ENCODE data around the gene PDE9A. TPM values are rescaled to one million over a fixed set of nuclear protein-coding genes. Genes with fewer than 3 reads are reported as not detected.

Gene PDE9A
- total RNA-seq, 1 experiment from 2014 or later: 44.8 TPM

GRCh38 chr21:42746593-42747275 lies 93.3 kb downstream of the PDE9A start (continued):
- TF ChIP-seq TEAD1 (CRISPR knock-in tag; IDR thresholded peaks at IDR 0.05): no peak
- TF ChIP-seq, protein P1, sequence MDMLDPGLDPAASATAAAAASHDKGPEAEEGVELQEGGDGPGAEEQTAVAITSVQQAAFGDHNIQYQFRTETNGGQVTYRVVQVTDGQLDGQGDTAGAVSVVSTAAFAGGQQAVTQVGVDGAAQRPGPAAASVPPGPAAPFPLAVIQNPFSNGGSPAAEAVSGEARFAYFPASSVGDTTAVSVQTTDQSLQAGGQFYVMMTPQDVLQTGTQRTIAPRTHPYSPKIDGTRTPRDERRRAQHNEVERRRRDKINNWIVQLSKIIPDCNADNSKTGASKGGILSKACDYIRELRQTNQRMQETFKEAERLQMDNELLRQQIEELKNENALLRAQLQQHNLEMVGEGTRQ (CRISPR knock-in tag; IDR thresholded peaks at IDR 0.05): no peak
- TF ChIP-seq, protein P2, sequence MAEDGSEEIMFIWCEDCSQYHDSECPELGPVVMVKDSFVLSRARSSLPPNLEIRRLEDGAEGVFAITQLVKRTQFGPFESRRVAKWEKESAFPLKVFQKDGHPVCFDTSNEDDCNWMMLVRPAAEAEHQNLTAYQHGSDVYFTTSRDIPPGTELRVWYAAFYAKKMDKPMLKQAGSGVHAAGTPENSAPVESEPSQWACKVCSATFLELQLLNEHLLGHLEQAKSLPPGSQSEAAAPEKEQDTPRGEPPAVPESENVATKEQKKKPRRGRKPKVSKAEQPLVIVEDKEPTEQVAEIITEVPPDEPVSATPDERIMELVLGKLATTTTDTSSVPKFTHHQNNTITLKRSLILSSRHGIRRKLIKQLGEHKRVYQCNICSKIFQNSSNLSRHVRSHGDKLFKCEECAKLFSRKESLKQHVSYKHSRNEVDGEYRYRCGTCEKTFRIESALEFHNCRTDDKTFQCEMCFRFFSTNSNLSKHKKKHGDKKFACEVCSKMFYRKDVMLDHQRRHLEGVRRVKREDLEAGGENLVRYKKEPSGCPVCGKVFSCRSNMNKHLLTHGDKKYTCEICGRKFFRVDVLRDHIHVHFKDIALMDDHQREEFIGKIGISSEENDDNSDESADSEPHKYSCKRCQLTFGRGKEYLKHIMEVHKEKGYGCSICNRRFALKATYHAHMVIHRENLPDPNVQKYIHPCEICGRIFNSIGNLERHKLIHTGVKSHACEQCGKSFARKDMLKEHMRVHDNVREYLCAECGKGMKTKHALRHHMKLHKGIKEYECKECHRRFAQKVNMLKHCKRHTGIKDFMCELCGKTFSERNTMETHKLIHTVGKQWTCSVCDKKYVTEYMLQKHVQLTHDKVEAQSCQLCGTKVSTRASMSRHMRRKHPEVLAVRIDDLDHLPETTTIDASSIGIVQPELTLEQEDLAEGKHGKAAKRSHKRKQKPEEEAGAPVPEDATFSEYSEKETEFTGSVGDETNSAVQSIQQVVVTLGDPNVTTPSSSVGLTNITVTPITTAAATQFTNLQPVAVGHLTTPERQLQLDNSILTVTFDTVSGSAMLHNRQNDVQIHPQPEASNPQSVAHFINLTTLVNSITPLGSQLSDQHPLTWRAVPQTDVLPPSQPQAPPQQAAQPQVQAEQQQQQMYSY (CRISPR knock-in tag; IDR thresholded peaks at IDR 0.05): no peak
- no peak for TF ChIP-seq NFYB (CRISPR knock-in tag; conservative IDR thresholded peaks at IDR 0.05; ENCODE audit: low read depth)
- TF ChIP-seq AR (CRISPR knock-in tag; IDR thresholded peaks at IDR 0.05): no peak

GRCh38 chr21:42747276-42747701 lies 93.9 kb downstream of the PDE9A start:
- Mint-ChIP-seq H3K27ac (peak overlapping the region; percentile 36; the same call in 1 of the 2 replicates), H3K9me3 (no peaks in the 10 kb centered on the region), H3K36me3 (peaks cover 17% of the 10 kb centered on the region; the same call in 1 of the 2 replicates), H3K4me3 (no peak overlapping the region), H3K27me3 (ENCODE audit: low read depth) (no peaks in the 10 kb centered on the region), H3K4me1 (peaks cover 5% of the 10 kb centered on the region)
- ChIA-PET POLR2A (interaction anchor here (1.0 to 1.4 kb wide), 2 partner anchors 9 to 10 kb away, joined by 3 to 4 read pairs; no protein-coding TSS in a partner anchor), CTCF (interaction anchor here (1.0 to 2.2 kb wide), 4 partner anchors 93 to 489 kb away, joined by 3 to 13 read pairs (median 4); no protein-coding TSS in a partner anchor)
- ATAC-seq (peak; percentile 32; the same call in 1 of the 2 replicates), DNase-seq (ENCODE audit: low spot score) (no peak)
- TF ChIP-seq ZNF423 (CRISPR knock-in tag; IDR thresholded peaks at IDR 0.05) (no peak), MAX (CRISPR knock-in tag; IDR thresholded peaks at IDR 0.05) (no peak), TEAD4 (CRISPR knock-in tag; IDR thresholded peaks at IDR 0.05) (no peak), FOXJ3 (CRISPR knock-in tag; IDR thresholded peaks at IDR 0.05; ENCODE audit: borderline replicate concordance) (no peak), EMX1 (CRISPR knock-in tag; IDR thresholded peaks at IDR 0.05) (no peak)
- TF ChIP-seq, protein P3, sequence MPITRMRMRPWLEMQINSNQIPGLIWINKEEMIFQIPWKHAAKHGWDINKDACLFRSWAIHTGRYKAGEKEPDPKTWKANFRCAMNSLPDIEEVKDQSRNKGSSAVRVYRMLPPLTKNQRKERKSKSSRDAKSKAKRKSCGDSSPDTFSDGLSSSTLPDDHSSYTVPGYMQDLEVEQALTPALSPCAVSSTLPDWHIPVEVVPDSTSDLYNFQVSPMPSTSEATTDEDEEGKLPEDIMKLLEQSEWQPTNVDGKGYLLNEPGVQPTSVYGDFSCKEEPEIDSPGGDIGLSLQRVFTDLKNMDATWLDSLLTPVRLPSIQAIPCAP (CRISPR knock-in tag; IDR thresholded peaks at IDR 0.05): no peak

GRCh38 chr21:42747746-42748351 lies 94.4 kb downstream of the PDE9A start:
- ChIA-PET CTCF (interaction anchor here (1.0 to 2.2 kb wide), 3 partner anchors 93 to 489 kb away, joined by 3 to 13 read pairs (median 4); no protein-coding TSS in a partner anchor), POLR2A (interaction anchor here (1.0 to 1.4 kb wide), 2 partner anchors 9 to 11 kb away, joined by 3 to 4 read pairs; no protein-coding TSS in a partner anchor)
- no peak overlapping the region for H3K4me3 Mint-ChIP-seq
- H3K4me1 Mint-ChIP-seq: peaks cover 5% of the 10 kb centered on the region
- ATAC-seq: no peak
- no peaks in the 10 kb centered on the region for H3K9me3 Mint-ChIP-seq
- peak overlapping the region; percentile 55; the same call in 1 of the 2 replicates for H3K27ac Mint-ChIP-seq
- DNase-seq (ENCODE audit: low spot score): no peak
- H3K27me3 Mint-ChIP-seq (ENCODE audit: low read depth): no peaks in the 10 kb centered on the region
- peaks cover 17% of the 10 kb centered on the region; the same call in 1 of the 2 replicates for H3K36me3 Mint-ChIP-seq
- TF ChIP-seq MAX (CRISPR knock-in tag; IDR thresholded peaks at IDR 0.05): no peak
- no peak for TF ChIP-seq NR3C1 (CRISPR knock-in tag; conservative IDR thresholded peaks at IDR 0.05; ENCODE audit: low read depth)
- no peak for TF ChIP-seq NR1H2 (CRISPR knock-in tag; IDR thresholded peaks at IDR 0.05)
- TF ChIP-seq, protein P2 (CRISPR knock-in tag; IDR thresholded peaks at IDR 0.05): no peak
- no peak for TF ChIP-seq PRRX2 (CRISPR knock-in tag; IDR thresholded peaks at IDR 0.05)
- no peak for TF ChIP-seq ZNF138 (CRISPR knock-in tag; conservative IDR thresholded peaks at IDR 0.05)

All from WTC11 (cell line).